HEK293T (cell line): ENCODE measurements around the gene PDE7B.

Source experiments
- ARNT ChIP-seq: fragments of 450-650 bp; IDR thresholded peaks from 2 replicates; pipeline ENCODE4 v1.6.1; 2017; ENCODE audit warnings: mild to moderate bottlenecking
- HDGF ChIP-seq: fragments of 450-650 bp; IDR thresholded peaks from 2 replicates; pipeline ENCODE4 v1.6.1; 2017; ENCODE audit warnings: antibody characterized with exemption, borderline replicate concordance

DNA sequence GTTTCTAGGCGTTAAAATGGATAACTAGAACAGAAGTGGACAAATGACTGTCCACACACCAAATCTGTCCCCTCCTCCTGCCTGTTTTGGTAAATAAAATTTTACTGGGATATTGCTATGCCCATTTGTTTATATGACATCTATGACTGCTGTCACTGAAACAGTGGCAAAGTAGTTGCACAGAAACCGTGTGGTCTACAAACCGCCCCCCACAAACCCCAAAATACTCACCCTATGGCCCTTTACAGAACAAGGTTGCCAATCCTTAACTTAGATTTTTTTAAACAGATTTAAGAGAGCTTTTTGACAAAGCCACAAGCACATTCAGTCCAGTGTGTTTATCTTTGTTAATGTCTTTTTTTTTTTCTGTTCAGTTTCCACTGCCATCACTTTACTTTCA lies 260.8 kb downstream of the PDE7B start:
- TF ChIP-seq HDGF (no peak), ARNT (no peak)
